ENCODE results near the gene KLKB1.

GRCh38 chr4:186248643-186249042 is 21.3 kb downstream of the KLKB1 start:
- TF ChIP-seq REST (IDR thresholded peaks at IDR 0.05; ENCODE audit: insufficient read depth in 1 of 2, low read depth in 2 of 2, low read length in 2 of 2) (no peak), POLR2AphosphoS5 (IDR thresholded peaks at IDR 0.05; ENCODE audit: low read depth, low read length) (no peak), TAF1 (IDR thresholded peaks at IDR 0.05; ENCODE audit: borderline replicate concordance, insufficient read depth, low read length) (no peak)

All from PFSK-1 (cell line).